ENCODE results near the gene WDR33.
"Not testable (repeated sequence)": the region's sequence is repeated elsewhere in the genome, so short reads cannot be mapped to it uniquely, and the experiment has no call there.

Gene WDR33

DNA sequence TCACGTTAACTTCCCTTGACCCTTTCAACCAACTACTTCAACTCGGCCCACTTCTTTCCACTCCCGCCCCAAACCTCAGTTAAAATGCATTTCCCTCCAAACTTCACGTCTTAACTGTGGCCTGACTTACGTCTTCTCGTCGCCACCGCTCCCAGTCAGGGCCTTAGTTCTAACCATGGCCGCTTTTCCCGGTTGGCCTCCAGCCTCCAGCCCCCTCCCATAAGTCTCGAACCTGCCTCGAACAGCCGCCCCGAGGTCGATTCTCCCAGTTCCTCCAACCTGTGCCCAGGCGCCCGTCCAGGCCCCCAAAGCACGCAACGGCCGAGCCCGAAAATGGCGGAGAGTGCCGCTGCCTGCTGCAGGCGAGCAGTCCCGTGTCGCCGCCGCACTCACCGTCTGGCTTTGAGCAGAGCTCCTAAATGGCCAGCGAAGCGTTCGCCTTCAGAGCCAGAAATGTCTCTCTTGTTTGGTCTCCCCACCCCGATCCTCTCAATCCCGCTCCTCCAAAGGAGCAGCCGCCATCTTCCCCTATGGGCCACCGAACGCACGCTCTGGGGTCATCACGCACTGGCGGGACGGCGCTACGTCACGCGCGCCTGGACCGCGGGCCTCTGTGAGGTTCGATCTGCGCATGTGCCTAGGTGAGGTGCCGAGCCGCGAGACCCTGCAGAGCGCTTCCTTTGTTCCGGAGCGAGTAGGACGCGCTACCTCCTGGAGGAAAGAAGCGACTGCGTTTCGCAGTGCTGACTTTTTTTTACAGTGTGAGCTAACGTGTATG is at the start of gene WDR33:
Gene WDR33 (minus strand): TSS at position 553 of the 778 bp plus-strand sequence. CDS start 40,190 bp downstream, outside the sequence.
- peak; percentile 90 to 93 for DNase-seq

DNA sequence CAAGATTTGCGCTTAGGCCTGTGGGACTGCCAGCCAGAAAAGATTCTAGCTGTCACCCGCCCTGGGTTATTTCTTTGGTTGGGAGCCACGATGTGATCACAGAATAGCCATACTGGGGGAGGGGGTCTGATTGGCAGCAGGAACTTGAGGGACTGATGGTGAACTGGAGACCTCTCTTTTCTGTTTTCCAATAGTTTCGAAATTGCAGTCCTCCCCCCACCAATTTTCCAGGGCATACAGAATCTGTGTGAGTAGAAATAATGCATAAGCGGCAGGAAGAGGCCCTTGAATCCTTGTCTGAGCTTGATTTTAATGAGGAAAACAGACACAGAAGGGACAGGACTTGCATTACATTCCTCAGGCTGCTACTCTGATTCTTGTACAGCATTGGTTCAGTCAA is 49.2 kb upstream of the WDR33 start:
- no peak for DNase-seq

DNA sequence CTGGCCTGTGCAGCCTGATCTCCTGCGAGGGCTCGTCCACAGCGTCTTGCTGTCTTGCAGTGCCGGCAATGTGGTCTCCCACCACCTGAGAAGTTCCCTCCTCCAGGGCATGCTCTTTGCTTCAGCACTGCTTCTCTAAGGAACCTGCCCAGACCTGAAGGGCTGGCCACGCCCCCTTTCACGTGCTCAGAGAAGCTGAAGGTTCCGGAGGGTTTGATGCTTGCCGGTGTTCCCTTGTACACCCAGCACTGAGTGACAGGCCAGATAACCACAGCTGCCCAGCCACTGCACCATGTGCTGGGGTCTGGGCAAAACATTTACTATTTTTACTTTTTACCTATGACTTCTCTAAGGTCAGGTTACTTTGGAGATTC is 48.7 kb upstream of the WDR33 start:
- DNase-seq = peak; percentile 28 to 46

DNA sequence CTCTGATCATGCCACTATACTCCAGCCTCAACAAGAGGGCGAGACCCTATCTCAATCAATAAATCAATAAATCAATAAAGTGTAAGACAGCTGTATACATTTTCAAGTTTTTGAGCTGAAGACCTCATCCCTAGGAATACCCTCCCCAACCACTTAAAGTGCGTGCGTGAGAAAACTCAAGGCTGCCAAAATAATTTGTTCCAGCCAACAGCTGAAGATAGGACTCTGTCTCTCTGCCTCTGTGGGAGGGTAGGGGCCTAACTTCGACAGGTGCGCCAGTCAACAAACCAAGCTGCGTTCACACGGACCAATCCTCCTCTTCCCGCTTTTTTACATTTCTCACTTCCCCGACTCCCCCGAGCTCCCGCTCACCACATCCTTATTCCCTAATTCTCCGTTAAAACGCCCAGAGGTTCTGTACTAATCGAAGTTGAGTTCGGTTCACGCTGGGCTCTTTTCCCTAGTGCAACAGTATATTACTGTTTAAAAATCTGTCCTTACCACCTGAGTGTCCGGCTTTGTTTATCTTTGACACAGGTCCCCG is 46.4 kb upstream of the WDR33 start:
- no peak for DNase-seq

DNA sequence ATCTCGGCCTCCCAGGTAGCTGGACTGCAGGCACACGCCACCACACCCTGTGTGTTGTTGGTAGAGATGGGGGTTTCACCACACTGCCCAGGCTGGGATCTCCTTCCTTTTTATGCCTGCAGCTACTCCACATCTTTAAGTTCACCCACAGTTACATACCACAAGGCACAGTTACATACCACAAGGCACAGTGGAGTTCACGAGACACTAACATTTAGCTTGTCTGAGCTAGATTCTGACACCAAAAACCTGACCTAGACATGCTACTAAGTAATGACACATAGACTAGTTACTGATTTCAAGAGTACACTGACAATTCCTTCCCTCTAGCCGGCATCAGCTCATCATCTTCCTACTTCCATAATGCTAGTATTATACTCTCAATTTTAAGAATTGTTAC is 42.7 kb upstream of the WDR33 start:
- no peak for DNase-seq

DNA sequence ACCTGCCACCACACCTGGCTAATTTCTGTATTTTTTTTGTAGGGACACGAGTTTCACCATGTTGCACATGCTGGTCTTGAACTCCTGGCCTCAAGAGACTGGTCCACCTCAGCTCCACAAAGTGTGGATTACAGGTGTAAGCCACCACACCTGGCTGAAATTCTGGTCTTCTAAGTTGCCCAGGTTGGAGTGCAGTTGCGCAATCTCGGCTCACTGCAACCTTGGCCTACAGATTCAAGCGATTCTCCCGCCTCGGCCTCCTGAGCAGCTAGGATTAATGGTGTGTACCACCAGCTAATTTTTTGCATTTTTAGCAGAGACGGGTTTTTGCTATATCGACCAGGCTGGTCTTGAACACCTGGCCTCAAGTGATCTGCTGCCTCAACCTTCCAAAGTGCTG is 41.4 kb upstream of the WDR33 start:
- DNase-seq = no peak

DNA sequence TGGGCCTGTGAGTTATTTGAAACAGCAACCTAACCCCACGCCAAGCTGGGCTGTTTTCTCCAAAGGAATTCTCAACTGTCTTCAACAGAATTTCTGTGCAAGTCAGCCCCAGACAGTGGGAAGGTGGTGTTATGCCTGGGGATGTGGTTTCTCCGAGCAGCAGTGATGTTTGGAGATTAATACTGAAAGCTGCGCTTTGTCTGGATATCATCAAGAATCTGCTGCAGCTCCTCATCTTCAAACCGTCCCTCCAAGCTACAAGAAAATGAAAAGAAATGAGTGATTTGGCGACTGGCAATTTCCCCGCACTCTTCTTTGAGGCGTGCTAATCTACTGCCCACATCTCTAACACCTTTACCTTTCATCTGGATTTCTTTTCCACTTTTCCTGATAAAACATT is 37.0 kb upstream of the WDR33 start:
- DNase-seq = no peak

DNA sequence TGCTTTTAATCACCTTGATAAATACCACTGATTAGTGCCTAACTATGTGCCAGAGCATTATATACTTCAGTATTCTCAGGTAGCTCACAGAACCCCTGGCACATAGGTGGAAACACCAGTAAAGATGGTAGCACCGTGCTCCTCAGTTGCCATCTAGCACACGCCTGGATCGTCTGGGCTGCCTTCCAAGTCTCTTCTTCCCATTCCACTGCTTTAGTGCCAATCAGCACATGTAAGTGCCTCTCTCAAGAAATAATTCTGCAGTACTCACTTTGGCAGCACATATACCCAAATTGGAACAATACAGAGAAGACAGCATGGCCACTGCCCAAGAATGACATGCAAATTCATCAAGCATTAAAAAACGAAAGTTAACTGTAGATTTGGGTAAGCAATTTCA is 34.0 kb upstream of the WDR33 start:
- no peak for DNase-seq

DNA sequence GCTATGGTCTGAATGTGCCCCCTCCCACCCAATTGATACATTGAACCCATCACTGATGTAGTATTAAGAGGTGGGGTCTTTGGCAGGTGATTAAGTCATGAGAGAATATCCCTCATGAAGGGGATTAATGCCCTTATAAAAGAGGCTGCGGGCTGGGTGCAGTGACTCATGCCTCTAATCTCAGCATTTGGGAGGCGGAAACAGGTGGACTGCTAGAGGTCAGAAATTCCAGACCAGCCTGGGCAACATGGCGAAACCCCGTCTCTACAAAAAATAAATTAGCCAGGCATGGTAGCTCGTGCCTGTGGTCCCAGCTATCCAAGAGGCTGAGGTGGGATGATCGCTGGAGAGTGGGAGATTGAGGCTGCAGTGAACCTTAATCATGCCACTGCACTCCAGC is 32.7 kb upstream of the WDR33 start:
- no peak for DNase-seq

DNA sequence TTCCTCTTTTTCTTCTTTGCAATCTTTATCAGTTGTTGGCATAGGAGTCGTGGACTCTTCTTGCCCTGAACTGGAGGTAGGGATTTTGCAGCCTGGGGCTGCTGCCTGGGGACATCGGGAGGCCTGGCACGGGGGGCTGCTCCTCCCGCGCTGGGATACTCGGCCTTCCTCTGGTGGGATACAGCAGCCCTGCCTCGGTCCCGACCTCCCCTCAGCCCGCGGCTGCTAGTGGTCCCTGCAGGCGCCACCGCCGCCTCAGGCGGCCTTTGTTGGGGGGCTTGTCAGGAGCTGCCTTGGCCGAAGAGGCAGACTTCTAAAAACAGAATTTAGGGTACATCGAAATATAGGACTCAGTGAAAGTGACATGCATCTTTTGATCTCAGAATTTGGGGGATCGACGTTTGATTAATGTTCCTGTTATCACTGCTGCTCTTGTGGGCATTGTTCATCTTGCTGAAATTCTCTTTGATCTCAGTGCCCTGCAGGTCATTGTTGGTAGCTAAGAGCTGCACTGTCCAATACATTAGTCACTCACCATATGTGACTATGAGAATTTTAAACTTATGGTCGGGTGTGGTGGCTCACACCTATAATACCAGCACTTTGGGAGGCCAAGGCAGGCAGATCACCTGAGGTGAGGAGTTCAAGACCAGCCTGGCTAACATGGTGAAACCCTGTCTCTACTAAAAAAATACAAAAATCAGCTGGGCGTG is 30.7 kb upstream of the WDR33 start:
- no peak for DNase-seq

DNA sequence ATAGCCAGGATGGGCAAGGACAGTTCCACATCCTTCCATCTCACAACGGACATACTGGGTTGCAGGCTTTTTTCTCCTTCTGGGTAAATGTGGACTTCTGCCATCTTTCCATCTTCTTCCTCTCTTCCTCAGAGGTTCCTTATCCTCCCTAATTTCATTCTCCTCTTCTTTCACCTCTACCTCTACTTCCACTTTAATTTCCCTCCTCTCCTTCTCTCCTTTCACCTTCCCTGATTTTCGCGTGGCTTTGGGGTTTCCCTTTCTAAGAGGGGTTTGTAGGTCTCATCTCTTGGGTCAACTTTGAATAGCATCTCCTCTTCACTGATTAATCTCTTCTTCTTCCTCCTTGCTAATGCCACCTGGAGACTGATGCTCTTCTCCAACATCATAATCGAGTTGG is 29.9 kb upstream of the WDR33 start:
- DNase-seq = no peak

DNA sequence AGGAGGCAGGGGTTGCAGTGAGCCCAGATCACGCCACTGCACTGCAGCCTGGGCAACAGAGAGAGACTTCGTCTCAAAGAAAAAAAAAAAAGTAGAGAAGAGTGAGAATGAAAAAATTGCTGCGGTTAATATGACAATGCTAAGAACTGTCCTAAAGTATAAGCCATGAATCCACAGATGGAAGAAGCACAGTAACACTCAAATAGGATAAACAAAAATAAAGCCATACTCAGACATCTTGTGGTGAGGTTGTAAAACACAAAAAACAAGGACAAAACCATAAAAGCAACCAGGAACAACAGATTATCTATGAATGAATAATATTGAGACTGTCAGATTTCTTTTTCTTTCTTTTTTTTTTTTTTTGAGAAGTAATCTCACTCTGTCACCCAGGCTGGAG is 24.0 kb upstream of the WDR33 start:
- no peak for DNase-seq

DNA sequence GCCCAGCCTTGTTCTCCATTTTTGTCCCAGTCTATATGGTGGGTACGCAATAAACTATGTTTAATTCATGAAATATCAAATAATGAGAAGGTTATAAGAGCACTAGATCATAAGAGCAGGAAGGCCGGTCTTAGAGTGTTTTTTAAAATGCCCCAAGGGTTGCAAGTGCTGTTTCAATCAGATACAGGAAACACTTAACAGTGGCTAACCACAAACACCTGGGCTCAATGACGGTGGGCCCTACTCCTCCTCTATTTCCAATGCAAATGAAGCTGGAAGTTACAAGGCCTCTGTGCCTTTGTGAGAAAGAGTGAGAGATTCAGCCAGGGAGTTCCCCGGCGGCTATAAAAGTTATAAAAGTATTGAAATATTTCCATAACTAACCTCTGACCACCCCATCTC is 18.9 kb upstream of the WDR33 start:
- peak; percentile 30 to 45 for DNase-seq

DNA sequence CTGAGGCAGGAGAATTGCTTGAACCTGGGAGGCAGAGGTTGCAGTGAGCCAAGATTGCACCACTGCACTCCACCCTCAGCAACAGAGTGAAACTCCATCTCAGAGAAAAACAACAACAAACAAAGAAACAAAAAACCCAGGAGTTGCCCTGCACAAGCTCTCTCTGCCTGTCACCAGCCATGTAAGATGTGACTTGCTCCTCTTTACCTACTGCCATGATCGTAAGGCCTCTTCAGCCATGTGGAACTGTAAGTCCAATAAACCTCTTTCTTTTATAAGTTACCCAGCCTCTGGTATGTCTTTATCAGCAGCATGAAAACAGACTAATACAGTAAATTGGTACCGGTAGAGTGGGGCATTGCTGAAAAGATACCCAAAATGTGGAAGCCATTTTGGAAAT is 15.7 kb upstream of the WDR33 start:
- DNase-seq = not testable (repeated sequence)

DNA sequence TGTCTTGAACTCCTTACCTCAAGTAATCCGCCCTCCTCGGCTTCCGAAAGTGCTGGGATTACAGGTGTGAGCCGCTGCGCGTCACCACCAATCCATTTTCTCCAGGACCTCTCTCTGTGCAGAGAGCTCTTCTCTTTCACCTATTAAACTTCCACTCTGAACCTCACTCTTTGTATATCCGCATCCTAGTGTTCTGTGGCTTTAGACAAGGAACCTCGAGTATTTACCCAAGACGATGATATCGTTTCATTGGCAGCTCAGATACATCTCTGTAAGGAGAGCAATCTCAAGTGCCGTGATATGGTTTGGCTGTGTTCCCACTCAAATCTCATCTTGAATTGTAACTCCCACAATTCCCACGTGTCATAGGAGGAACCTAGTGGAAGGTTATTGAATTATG is 15.1 kb upstream of the WDR33 start:
- no peak for DNase-seq

DNA sequence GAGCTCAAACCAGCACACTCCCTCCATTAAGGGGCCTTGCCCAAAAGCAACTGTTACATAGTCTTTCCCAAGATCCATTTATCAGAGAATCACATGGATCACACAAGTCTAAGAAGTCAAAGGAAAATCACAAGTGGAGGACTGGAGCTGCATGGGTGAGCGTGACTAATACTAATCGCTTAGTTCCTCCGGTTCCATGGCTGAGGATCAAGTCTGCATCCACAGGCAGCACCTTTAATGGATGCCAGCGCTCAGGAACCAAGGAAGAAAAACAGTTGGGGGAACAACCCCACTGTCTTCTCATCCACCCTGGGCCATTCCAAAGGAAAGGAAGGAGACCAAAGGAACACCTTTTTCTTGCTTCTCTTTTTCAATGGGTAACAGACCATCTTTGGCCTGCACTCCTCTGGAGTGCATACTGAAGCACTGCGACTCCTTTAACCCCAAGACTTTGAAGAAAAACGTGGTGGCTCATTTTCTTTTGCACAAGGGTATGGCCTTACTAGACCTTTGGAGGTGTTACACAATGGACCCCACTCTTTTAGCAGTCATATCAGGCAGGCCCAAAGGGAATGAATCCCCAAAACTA is 9.2 kb upstream of the WDR33 start:
- no peak for DNase-seq

DNA sequence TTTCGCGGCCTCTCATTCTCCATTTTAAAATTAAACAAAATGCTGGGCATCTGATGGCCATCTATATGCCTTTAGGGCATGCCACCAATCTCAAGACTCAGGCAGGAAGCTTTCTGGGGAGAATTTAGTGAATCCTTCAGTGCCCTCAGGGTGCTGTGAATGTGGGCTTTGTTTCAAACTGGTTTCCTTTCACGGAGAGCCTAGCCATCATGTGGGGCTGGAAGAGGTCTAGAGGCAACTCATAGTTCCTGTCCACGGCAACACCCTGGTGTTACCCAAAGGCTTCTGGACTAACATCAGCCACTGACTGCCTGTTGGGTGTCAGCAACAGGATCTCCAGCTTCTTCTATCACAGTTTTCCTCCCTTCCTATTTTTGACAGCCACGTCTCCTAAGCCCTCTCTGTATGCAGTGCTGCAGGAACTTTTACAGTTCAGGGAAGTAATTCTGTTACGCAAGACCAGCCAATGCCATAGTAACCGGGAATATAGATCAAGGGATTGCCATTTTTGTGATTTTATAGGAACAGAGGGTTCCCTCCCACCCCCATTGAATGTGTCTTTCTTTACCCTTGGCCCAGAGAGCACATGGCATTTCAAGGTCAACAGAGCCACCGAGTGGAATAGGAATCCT is 7.9 kb upstream of the WDR33 start:
- no peak for DNase-seq

DNA sequence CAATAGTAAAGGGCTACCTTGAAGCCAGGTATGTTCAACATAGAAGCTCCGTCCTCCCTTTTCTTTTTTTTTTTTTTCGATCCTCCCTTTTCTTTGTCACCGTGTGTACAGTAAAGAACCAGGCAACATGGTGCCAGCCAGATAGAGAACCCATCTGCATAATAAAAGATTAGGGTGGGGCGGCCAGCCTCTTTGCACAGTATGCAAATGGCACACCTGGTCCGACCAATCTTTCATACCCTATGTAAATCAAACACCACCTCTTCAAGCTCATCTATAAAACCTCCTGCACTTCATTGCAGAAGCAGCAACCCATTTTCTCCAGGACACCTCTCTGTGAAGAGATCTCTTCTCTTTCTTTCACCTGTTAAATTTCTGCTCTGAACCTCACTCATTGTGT is 7.3 kb upstream of the WDR33 start:
- no peak for DNase-seq

DNA sequence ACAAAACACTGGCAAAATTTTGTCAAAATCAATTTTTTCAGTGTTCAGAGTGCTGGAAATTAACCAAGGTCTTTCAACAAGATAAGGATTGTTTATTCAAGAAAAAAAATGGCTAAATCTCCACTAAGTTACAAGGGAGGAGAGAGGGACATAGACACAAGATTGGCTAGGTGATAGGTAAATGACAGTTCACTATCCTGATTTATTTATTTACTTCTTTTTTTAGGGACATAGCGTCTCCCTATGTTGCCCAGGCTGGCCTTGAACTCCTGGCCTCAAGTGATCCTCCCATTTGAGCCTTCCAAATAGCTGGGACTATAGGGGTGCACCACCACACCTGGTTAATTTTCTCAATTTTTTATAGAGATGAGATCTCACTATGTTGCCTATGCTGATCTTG is 3.7 kb upstream of the WDR33 start:
- DNase-seq = no peak

DNA sequence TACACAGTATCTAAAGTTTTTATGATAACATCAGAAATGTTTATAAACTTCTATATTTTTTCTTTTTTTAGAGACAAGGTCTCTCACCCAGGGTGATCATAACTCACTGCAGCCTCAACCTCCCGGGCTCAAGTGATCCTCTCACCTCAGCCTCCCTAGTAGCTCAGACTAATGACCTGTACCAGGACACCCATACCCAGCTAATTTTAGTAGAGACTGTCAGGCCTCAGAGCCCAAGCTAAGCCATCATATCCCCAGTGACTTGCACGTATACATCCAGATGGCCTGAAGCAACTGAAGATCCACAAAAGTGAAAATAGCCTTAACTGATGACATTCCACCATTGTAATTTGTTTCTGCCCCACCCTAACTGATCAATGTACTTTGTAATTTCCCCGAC is 1.5 kb upstream of the WDR33 start:
- not testable (repeated sequence) for DNase-seq

DNA sequence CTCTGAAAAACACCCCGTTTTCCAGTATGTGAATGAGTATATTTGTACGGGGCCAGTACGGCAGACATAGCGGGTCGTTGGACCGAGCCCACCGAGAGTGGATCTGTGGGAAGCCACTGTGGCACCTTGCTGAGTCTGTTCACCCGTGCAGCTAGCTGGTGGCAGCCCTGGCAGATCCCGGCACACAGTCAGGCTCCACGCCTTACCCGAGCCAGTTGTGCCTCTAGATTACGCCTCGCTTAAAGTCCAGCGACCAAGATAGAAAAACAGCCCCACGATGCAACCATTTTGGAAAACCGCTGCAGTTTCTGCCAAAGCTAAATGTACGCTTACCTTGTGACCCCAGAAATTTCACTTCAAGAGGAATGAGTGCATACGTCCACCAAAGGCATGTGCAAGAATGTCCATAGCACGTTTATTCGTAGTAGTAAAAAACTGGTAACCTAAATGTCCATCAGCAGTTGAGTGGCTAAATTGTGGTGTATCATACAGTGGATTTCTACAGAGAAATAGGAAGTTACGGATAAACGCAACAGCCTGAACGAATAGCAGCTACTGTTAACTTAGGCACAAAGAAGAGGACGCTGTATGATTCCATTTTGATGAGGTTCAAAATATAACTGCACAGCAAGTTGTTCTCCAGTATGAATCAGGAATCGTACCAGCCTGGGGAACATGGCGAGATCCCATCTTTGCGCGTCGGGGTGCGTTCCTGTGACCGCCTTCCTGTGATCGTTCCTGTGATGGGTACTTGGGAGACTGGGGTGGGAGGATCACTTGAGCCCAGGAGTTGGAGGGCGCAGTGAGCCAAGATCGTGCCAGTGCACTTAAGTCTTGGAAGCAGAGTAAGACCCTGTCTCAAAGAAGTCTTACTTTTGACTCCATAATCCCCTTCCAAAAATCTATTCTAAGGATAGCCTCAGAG is 688 bp upstream of the WDR33 start:
- DNase-seq = no peak

DNA sequence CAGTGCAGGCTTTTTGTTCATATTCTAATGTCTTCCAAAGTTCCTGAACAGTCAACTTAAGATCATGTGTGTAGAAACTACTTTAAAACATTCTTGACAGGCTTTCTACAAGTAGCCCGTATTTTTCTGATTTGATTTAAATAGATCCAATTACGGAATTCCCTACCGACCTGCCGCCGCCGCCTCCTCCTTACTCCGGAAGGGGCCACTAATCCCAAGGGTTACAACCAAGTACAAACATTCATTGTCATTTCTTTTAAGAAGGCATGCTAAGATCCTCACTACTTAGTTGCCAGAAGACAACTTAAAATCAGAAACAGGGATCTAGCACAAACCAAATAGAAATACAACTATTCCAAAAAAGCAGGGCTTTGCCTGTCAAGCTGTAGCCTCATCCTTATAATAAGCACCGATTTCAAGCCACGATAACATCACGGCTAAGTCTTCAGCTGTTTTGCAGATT is 784 bp downstream of the WDR33 start:
- DNase-seq = no peak

Measured in stimulated activated CD4-positive, alpha-beta T cell treated with anti-CD3 and anti-CD28 coated beads, Interleukin-2, amount 100 ng/mL, for 48 hours (primary cell).